Endothelial cell (in vitro differentiated cells): ENCODE measurements around the gene FLCN. TPM values are rescaled to one million over a fixed set of nuclear protein-coding genes. Genes with fewer than 3 reads are reported as not detected.
"Not testable (repeated sequence)": the region's sequence is repeated elsewhere in the genome, so short reads cannot be mapped to it uniquely, and the experiment has no call there.

ENCODE experiments used
- DNase-seq: peaks from one replicate; pipeline ENCODE4 v3.0.0; 2021; ENCODE audit warnings: low spot score
- H3K27ac Mint-ChIP-seq: one replicate; pipeline ENCODE4 v1.8.0; 2021; ENCODE audit warnings: mixed read lengths, inconsistent platforms; ENCODE audit not compliant: unreplicated experiment
- H3K27me3 Mint-ChIP-seq: one replicate; pipeline ENCODE4 v1.8.0; 2021; ENCODE audit warnings: mild to moderate bottlenecking, moderate library complexity, mixed read lengths, inconsistent platforms; ENCODE audit not compliant: unreplicated experiment
- H3K36me3 Mint-ChIP-seq: one replicate; pipeline ENCODE4 v1.8.0; 2021; ENCODE audit warnings: mild to moderate bottlenecking, low read depth, mixed read lengths, inconsistent platforms; ENCODE audit not compliant: unreplicated experiment
- H3K4me1 Mint-ChIP-seq: one replicate; pipeline ENCODE4 v1.8.0; 2021; ENCODE audit warnings: mild to moderate bottlenecking, mixed read lengths, inconsistent platforms; ENCODE audit not compliant: unreplicated experiment
- H3K4me3 Mint-ChIP-seq: one replicate; pipeline ENCODE4 v1.8.0; 2021; ENCODE audit warnings: mild to moderate bottlenecking, mixed read lengths, inconsistent platforms; ENCODE audit not compliant: unreplicated experiment
- H3K9me3 Mint-ChIP-seq: one replicate; pipeline ENCODE4 v1.8.0; 2021; ENCODE audit warnings: mixed read lengths, inconsistent platforms; ENCODE audit not compliant: unreplicated experiment
- long read RNA-seq: library from polyadenylated mRNA; unstranded; transcript quantifications from one replicate; pipeline ENCODE4 v2.0.0, GENCODE V29; 2020; ENCODE audit not compliant: unreplicated experiment
- total RNA-seq: library from RNA; stranded (reverse); fragmentation: NEBNext Ultra II Directional; extraction: Animal tissue kit (Norgen Biotek cat#: 25700); gene quantifications from one replicate; pipeline ENCODE4 v1.2.1, GENCODE V29; 2021; ENCODE audit not compliant: unreplicated experiment
- TF ChIP-seq, protein P1 (sequence below): fragments of 200-600 bp; sonication (generic); IDR thresholded peaks from one replicate; pipeline ENCODE4 v1.5.0; 2021; ENCODE audit warnings: antibody characterized with exemption; ENCODE audit not compliant: unreplicated experiment

The FLCN gene, protein sequence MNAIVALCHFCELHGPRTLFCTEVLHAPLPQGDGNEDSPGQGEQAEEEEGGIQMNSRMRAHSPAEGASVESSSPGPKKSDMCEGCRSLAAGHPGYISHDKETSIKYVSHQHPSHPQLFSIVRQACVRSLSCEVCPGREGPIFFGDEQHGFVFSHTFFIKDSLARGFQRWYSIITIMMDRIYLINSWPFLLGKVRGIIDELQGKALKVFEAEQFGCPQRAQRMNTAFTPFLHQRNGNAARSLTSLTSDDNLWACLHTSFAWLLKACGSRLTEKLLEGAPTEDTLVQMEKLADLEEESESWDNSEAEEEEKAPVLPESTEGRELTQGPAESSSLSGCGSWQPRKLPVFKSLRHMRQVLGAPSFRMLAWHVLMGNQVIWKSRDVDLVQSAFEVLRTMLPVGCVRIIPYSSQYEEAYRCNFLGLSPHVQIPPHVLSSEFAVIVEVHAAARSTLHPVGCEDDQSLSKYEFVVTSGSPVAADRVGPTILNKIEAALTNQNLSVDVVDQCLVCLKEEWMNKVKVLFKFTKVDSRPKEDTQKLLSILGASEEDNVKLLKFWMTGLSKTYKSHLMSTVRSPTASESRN
- total RNA-seq: 50.4 TPM
- long read RNA-seq, partial matches to known transcripts: 0 of 5 reads
- long read RNA-seq, other reads (novel, unspliced or antisense): 2 of 5 reads

DNA sequence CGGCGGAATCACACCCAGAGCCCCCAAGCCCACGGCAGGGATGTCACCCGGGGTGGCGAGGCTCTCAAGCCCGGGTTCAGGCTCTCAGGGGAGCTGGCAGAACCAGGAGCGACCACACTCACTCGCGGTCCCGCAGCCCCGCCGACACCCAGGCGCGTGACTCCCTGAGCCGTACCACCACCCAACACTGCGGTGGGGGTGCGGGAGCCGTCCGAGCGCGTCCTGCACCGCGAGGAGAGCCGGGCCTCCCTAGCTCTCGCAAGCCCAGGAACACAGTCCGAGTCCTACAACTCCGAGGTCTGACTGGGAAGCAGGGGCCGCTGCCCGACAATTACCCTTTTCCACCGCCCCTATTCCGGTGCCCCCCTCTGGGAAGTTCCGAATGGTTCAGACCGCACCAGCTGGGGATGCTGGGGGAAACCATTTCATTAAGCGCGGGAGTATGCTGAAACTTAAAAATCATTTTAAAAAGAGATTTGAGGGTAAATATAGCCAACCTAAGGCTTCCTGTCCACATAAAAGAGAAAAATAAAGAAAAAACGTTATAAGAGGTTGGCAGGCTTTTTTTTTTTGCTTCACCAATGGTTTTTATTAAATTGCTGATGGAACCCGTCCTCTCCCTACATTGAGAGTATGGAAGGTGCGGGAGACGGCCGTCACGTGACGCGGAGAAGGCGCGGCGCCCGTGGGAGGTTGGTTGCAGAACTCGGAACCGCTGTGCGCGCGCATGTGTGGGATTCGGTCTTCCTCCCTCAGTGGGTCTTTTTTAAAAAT, at the start of gene FLCN:
Gene FLCN (minus strand): TSS at position 143 of the 774 bp plus-strand sequence. CDS start 9,031 bp downstream, outside the sequence.
- Mint-ChIP-seq H3K27me3 (peaks cover 2% of the 10 kb centered on the region), H3K9me3 (no peaks in the 10 kb centered on the region), H3K27ac (peak within 1 kb of the TSS; percentile 98), H3K4me3 (peak within 1 kb of the TSS; percentile 99), H3K36me3 (peaks cover 8% of the 10 kb centered on the region), H3K4me1 (peaks cover 8% of the 10 kb centered on the region)
- DNase-seq: peak; percentile 71
- TF ChIP-seq, protein P1, sequence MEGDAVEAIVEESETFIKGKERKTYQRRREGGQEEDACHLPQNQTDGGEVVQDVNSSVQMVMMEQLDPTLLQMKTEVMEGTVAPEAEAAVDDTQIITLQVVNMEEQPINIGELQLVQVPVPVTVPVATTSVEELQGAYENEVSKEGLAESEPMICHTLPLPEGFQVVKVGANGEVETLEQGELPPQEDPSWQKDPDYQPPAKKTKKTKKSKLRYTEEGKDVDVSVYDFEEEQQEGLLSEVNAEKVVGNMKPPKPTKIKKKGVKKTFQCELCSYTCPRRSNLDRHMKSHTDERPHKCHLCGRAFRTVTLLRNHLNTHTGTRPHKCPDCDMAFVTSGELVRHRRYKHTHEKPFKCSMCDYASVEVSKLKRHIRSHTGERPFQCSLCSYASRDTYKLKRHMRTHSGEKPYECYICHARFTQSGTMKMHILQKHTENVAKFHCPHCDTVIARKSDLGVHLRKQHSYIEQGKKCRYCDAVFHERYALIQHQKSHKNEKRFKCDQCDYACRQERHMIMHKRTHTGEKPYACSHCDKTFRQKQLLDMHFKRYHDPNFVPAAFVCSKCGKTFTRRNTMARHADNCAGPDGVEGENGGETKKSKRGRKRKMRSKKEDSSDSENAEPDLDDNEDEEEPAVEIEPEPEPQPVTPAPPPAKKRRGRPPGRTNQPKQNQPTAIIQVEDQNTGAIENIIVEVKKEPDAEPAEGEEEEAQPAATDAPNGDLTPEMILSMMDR: no peak

DNA sequence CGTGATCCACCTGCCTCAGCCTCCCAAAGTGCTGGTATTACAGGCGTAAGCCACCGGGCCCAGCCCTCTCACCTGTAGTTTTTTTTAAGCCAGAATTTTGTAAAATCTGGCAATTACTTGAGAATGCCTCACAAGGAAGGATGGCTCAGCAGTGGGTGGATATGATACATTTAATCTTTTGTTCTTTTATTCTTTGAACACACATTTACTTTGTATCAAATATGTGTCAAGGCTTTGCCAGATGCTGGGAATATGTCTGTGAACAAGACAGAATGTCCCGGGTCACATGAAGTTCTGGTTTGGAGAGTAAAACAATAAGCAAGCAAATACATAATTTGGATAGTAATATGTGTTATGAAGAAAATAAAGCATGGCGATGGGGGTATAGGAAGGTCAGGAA, 49.0 kb upstream of the FLCN start:
- Mint-ChIP-seq H3K4me3 (no peak overlapping the region), H3K27ac (no peak overlapping the region), H3K9me3 (no peaks in the 10 kb centered on the region), H3K4me1 (peaks cover 9% of the 10 kb centered on the region), H3K36me3 (no peaks in the 10 kb centered on the region), H3K27me3 (peaks cover 10% of the 10 kb centered on the region)
- DNase-seq: no peak
- TF ChIP-seq, protein P1: no peak

DNA sequence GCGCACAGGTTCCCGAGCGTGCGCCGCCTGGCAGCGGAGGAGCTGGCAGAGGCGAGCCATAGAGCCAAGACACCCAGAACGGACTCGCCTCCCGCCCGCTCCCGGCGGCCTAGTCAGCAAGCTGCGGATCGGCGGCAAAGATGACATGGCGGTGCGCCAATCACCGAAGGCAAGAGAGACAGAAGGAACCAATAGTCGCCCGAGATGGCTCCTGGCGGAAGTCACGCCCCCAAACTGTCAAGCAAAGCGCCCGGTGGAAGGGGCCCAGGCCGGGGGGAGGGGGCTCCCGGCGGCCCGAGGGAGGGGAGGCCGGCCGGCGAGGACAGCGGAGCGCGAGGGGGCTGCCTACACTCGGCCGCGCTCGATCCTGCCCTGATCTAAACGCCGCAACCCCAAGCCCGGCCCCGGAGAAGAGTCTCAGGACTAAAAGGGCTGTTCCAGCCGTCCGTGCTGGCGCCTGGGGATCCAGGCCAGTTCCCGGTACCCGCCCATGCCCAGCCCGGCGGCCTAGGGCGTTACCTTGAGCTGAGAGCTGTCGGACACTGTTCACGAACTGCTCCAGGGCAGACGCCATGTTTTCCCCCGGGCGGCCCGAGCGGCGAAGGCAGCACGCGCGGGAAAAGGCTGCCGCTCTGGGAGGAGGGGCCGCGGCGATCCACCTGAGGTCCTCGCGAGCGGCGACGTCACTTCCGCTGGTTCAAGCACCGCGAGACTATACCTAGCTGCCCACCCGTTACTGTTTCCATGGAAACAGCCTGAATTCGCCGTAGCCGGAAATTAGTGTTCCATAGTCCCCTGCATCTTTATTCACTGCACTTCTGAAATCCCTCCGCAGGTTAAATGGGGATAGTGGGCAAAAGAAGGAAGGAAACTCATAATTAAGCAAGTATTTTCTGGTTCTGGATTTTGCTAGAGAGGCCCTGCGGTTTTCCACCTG, 43.9 kb upstream of the FLCN start, which contains the start of gene COPS3:
Gene COPS3 (minus strand): TSS at position 634 of the 937 bp plus-strand sequence. CDS start 60 bp downstream, at position 574.
- TF ChIP-seq, protein P1: no peak
- Mint-ChIP-seq H3K4me3 (peak within 1 kb of the TSS; percentile 98), H3K9me3 (no peaks in the 10 kb centered on the region), H3K27me3 (peaks cover 9% of the 10 kb centered on the region), H3K27ac (peak within 1 kb of the TSS; percentile 97), H3K4me1 (peaks cover 5% of the 10 kb centered on the region), H3K36me3 (no peaks in the 10 kb centered on the region)
- peak; percentile 94 for DNase-seq

DNA sequence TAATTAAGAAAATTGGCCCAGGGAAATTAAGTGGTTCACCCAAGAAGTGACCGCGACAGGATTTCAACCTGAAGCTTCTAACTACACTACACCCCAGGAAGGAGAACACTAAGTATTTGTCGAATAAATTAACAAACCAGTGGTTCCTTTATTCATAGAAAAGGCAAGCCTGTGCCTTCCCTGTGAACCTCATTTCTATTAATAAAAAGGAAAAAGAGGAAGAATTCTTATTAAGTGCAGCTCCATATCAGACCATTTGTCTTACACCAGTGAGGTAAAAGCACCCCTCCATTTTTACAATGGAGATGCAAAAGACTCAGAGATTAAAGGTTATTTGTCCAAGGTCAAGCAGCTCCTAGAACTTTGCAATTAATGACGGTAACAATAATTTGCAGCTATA, 42.3 kb upstream of the FLCN start:
- Mint-ChIP-seq H3K27ac (peak overlapping the region; percentile 52), H3K9me3 (no peaks in the 10 kb centered on the region), H3K4me3 (peak overlapping the region; percentile 98), H3K4me1 (peaks cover 5% of the 10 kb centered on the region), H3K36me3 (peaks cover 3% of the 10 kb centered on the region), H3K27me3 (peaks cover 9% of the 10 kb centered on the region)
- no peak for DNase-seq
- TF ChIP-seq, protein P1: no peak

DNA sequence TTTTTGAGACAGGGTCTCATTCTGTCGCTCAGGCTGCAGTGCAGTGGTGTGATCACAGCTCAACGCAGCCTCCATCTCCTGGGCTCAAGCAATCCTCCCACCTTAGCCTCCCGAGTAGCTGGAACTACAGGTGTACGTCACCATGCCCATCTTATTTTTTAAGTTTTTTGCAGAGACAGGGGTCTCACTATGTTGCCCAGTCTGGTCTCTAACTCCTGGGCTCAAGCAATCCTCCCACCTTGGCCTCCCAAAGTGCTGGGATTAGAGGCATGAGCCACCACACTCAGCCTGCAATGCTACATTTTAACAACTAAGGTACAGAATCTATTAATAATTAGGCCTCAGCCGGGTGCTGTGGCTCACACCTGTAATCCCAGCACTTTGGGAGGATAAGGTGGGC, 40.5 kb upstream of the FLCN start:
- DNase-seq, H3K4me1 Mint-ChIP-seq, H3K36me3 Mint-ChIP-seq, H3K27me3 Mint-ChIP-seq, H3K27ac Mint-ChIP-seq, H3K4me3 Mint-ChIP-seq, H3K9me3 Mint-ChIP-seq: not testable (repeated sequence)
